Body of pancreas (tissue), 4 donors: ENCODE measurements around the gene SMARCB1.

ENCODE experiments used
- CTCF ChIP-seq, 7 experiments: fragments of 450-650 bp in 4 of 7; fragments of 200-600 bp in 3 of 7; sonication (generic) in 3 of 7; IDR thresholded peaks; one replicate each; pipeline ENCODE4 v1.5.1; 2016 to 2019; ENCODE audit warnings: antibody characterized with exemption in 7 of 7
- POLR2A ChIP-seq, 3 donors: fragments of 450-650 bp; IDR thresholded peaks; one replicate each; pipeline ENCODE4 v1.6.1; 2016; ENCODE audit warnings: antibody characterized with exemption in 3 of 3, mild to moderate bottlenecking in 2 of 3

GRCh38 chr22:23822101-23822671 is 35.4 kb downstream of the SMARCB1 start:
- no peak for TF ChIP-seq CTCF (IDR thresholded peaks at IDR 0.05)
- no peak for TF ChIP-seq POLR2A (IDR thresholded peaks at IDR 0.05)
